Ovary (tissue), 9 donors: ENCODE results near the gene LHX3. TPM values are rescaled to one million over a fixed set of nuclear protein-coding genes. Genes with fewer than 3 reads are reported as not detected.

Experiments used
- DNase-seq, 5 donors: peaks; one replicate each; pipeline ENCODE4 v3.0.0-alpha.2; 2019 to 2020
- H3K27ac ChIP-seq, 2 donors: fragments of 200-600 bp; one replicate each; pipeline versions ENCODE4 v1.5.1 to v1.8.0; 2019 to 2022
- H3K27me3 ChIP-seq: fragments of 200-600 bp; one replicate; pipeline ENCODE4 v1.8.0; 2022
- H3K36me3 ChIP-seq: fragments of 200-600 bp; sonication (generic); one replicate; pipeline ENCODE4 v1.5.1; 2019
- H3K4me1 ChIP-seq: one replicate; pipeline ENCODE4 v1.8.1; 2013; ENCODE audit warnings: mild to moderate bottlenecking, moderate library complexity; ENCODE audit not compliant: insufficient read depth
- H3K4me3 ChIP-seq: fragments of 200-600 bp; sonication (generic); one replicate; pipeline ENCODE4 v1.5.1; 2017
- H3K9me3 ChIP-seq, 2 donors: fragments of 200-600 bp in 1 of 2; sonication (generic) in 1 of 2; one replicate each; pipeline versions ENCODE4 v1.5.1 to v1.8.1; 2013 to 2019; ENCODE audit warnings: mild to moderate bottlenecking in 1 of 2, moderate library complexity in 1 of 2
- EP300 ChIP-seq: sonication (generic); formaldehyde crosslinking; IDR thresholded peaks from one replicate; pipeline ENCODE4 v1.6.1; 2017; ENCODE audit warnings: antibody characterized with exemption
- POLR2A ChIP-seq: fragments of 450-650 bp; IDR thresholded peaks from one replicate; pipeline ENCODE4 v1.6.1; 2017; ENCODE audit warnings: antibody characterized with exemption, mild to moderate bottlenecking, moderate library complexity
- WGBS, 3 donors: extraction: QIAGEN DNeasy Blood & Tissue Kit in 1 of 3; methylation state at CpG; one replicate each; pipeline versions ENCODE4 v1.1.5 to v1.1.7; 2013 to 2017; 5-methylcytosine and 5-hydroxymethylcytosine counted together
- intact Hi-C, 4 donors: fragments of 100-400 bp; cut with DNase I; formaldehyde crosslinking; loops; one replicate each; pipeline versions ENCODE4 v1.11.0 to v1.15.1; 2022 to 2023
- polyA plus RNA-seq, 2 donors: library from polyadenylated mRNA; stranded (reverse); fragments of 200-250 nt in 1 of 2; fragments of 350-450 nt in 1 of 2; fragmentation: Illumina TruSeq in 1 of 2; extraction: RNeasy Lipid Tissue Mini Kit (QIAGEN cat#74804) in 1 of 2; gene quantifications; one replicate each; pipeline ENCODE4 v1.2.3, GENCODE V29; 2013 to 2014
- total RNA-seq, 7 donors: library from RNA; depleted of rRNA in 2 of 7; stranded (reverse); fragments of >200 nt in 2 of 7; fragmentation: NEBNext Ultra II Directional in 3 of 7; extraction: Animal tissue kit (Norgen Biotek cat#: 25700) in 3 of 7; gene quantifications; one replicate each; pipeline versions ENCODE4 v1.1.0 to v1.2.4, GENCODE V29; 2016 to 2023
- TF ChIP-seq, protein P1 (sequence below), 3 donors: fragments of 450-650 bp in 2 of 3; fragments of 200-600 bp in 1 of 3; IDR thresholded peaks; one replicate each; pipeline versions ENCODE4 v1.5.1 to v1.8.0; 2016 to 2022; ENCODE audit warnings: antibody characterized with exemption in 3 of 3, mild to moderate bottlenecking in 1 of 3
- donor health status: DM: no; HTN: no; CAD: no; lungs with moderate emphysema.
- donor health status: DM: no; HTN: no; CAD: no.
- donor health status: Bipolar disorder and iron deficiency.
- donor health status: DM: yes; HTN: yes; CAD: no.
- donor health status: DM: no; HTN: no; CAD: no.
- donor health status: DM: yes; HTN: yes; CAD: no.

Gene LHX3
- total and polyA plus RNA-seq, 9 donors, result not detected

DNA sequence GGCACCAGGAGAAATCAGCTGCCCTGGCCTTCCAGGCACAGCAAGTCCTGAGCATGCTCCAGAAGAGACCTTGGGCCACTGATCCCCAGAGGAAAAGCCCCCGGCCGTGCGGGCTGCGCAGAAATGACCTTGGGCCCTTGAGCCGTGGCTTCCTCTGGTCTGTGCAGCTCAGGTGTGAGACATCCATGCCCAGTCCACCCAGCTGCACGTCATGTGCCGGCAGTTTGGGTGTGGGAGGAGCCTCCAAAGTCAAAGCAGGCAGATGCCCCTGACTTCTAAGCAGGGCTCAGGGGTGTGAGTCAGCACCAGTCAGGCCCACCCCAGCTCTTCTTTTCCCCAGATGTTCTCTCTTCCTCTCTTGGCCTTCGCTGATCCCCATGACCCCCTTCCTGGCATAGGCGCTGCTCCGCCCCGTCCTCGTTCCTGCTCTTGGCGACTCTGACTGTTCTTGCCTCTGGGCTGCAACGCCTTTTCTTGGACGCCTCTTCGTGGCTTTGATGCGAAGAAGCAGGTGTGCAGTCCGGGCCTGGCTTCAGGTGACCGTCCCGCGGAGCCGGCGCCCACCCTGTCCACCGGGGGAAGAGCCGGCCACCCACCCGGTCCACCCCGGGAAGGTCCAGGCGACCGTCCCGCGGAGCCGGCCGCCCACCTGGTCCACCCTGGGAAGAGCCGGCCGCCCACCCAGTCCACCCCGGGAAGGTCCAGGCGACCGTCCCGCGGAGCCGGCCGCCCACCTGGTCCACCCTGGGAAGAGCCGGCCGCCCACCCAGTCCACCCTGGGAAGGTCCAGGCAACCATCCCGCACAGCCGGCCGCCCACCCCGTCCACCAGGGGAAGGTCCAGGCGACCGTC lies 46.6 kb upstream of the LHX3 start:
- peaks cover 21% of the 10 kb centered on the region for H3K4me1 ChIP-seq
- intact Hi-C loops, result no loop called here
- WGBS, 3 donors, result 79 to 83% (median 83%) methylated on average over 32 to 45 of the region's 50 CpGs
- no peaks in the 10 kb centered on the region for H3K27me3 ChIP-seq
- H3K36me3 ChIP-seq, result no peaks in the 10 kb centered on the region
- no peak overlapping the region for H3K27ac ChIP-seq
- H3K4me3 ChIP-seq, result no peak overlapping the region
- no peak for DNase-seq
- TF ChIP-seq EP300, result no peak
- TF ChIP-seq, protein P1, sequence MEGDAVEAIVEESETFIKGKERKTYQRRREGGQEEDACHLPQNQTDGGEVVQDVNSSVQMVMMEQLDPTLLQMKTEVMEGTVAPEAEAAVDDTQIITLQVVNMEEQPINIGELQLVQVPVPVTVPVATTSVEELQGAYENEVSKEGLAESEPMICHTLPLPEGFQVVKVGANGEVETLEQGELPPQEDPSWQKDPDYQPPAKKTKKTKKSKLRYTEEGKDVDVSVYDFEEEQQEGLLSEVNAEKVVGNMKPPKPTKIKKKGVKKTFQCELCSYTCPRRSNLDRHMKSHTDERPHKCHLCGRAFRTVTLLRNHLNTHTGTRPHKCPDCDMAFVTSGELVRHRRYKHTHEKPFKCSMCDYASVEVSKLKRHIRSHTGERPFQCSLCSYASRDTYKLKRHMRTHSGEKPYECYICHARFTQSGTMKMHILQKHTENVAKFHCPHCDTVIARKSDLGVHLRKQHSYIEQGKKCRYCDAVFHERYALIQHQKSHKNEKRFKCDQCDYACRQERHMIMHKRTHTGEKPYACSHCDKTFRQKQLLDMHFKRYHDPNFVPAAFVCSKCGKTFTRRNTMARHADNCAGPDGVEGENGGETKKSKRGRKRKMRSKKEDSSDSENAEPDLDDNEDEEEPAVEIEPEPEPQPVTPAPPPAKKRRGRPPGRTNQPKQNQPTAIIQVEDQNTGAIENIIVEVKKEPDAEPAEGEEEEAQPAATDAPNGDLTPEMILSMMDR (IDR thresholded peaks at IDR 0.05), result no peak
- TF ChIP-seq POLR2A, result no peak
- H3K9me3 ChIP-seq, result no peaks in the 10 kb centered on the region

DNA sequence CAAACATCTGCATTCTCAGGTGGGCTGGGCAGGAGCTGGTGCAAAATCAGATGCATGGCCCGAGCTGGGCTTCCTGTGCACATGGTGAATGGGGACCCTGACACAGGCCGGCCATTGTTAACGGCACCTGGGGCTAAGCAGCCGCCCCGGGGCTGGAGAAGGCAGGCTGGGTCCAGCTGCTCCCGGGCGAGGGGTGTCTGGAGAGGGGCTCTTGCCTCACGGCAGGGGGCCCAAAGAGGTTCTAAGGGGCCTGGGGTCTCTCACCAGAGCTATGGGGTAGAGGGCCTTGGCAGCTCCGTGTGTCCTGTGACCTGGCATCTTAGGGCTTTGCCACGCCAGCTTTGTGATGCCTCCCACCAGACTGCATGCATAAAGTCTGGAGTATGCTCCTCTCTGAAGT lies 45.7 kb upstream of the LHX3 start:
- Histone ChIP-seq H3K27ac (no peak overlapping the region), H3K27me3 (no peaks in the 10 kb centered on the region), H3K36me3 (no peaks in the 10 kb centered on the region), H3K9me3 (no peaks in the 10 kb centered on the region), H3K4me3 (no peak overlapping the region), H3K4me1 (peaks cover 14% of the 10 kb centered on the region)
- 60 to 70% (median 65%) methylated on average over 10 of the region's 10 CpGs for WGBS, 3 donors
- intact Hi-C loops, result no loop called here
- TF ChIP-seq, protein P1 (IDR thresholded peaks at IDR 0.05), result no peak
- TF ChIP-seq EP300, result no peak
- TF ChIP-seq POLR2A, result no peak
- no peak for DNase-seq

DNA sequence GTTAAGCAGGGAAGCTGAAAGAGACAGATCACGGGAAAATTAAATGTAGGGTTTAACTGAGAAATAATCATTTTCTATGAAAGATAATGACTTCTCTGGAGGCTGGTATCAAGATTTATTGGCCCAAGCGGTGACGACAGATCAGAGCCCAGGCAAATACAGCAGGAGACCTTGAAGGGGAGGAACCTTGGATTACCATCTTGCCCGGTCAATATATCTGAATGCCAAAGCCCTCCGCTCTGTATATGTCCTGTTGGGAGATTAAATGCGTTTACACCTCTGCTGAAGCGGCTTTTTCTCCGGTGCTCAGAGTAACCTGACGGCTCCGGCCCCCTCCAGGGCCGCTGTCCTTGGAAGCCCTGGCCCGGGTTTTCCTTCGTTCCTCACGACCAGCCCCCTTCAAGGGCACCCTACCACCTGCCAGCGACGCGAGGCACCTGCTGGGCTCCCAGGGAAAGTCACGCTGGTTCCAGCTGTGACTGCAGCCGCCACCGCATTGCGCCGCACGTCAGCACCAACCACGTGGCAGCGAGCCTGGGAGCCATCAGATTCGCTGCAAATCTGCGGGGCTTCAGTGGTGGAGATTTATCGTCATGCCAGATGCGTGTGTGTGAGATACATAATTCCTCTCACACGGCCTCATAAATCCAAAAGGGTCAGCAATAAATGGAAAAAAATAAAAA lies 45.1 kb upstream of the LHX3 start:
- WGBS, 3 donors, result 19 to 33% (median 26%) methylated on average over 30 of the region's 30 CpGs
- H3K9me3 ChIP-seq, result no peaks in the 10 kb centered on the region
- H3K36me3 ChIP-seq, result no peaks in the 10 kb centered on the region
- no peak overlapping the region for H3K4me3 ChIP-seq
- intact Hi-C loops, result loop anchor here in 1 of 4 donors (10.0 kb wide), 1 partner anchor 285 kb away; the partner anchor contains the start of gene UBAC1
- no peaks in the 10 kb centered on the region for H3K27me3 ChIP-seq
- no peak for DNase-seq
- no peak overlapping the region for H3K27ac ChIP-seq
- H3K4me1 ChIP-seq, result peaks cover 9% of the 10 kb centered on the region
- TF ChIP-seq EP300, result no peak
- no peak for TF ChIP-seq POLR2A

DNA sequence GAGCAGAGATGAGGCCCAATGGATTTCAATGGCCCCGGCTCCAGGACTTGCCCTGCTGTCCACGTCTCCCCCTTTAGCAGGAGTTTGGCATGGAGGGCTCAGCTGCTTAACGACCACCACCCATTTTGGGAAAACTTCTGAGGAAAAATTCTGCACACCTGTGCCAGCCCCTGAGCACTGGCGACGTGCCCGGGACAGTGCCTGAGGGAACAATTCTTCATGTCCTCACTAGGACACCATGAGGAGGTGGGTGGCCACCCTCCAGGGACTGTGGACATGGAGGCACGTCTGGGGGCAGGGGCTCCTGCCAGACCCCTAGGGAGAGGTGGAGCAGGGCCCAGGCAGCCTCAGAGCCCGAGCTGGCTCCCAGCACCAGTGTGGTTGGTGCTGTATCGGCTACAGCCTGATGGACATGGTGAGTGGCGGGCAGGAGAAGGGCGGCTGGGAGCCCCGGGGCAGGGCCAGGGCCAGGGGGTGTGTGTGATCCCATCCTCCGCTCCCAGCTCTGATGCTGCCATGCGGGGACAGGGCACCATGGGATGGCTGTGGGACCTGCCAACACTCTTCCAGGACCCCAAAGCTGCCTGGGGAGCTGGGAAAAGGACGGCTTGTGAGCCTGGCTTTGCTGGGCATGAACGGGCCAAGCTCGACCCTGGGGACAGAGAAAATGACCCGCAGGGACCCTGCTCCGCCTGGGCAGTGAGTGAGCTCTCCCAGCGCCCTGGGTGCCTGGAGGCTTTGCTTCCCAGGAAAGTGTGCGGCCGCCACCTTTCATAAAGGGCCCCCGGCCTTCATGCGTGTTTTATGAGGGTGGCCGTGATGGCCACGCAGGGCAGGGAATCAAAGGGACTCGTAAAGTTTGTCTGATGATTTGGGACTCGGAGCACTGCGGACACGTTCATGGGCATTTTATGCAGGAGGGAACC lies 44.3 kb upstream of the LHX3 start:
- no peak overlapping the region for H3K27ac ChIP-seq
- TF ChIP-seq, protein P1 (IDR thresholded peaks at IDR 0.05), result no peak
- no peak for TF ChIP-seq EP300
- no peak for TF ChIP-seq POLR2A
- intact Hi-C loops, result loop anchor here in 1 of 4 donors (10.0 kb wide), 1 partner anchor 284 kb away; the partner anchor contains the start of gene UBAC1
- no peaks in the 10 kb centered on the region for H3K27me3 ChIP-seq
- DNase-seq, result no peak
- WGBS, 3 donors, result 69 to 75% (median 72%) methylated on average over 30 of the region's 30 CpGs
- H3K9me3 ChIP-seq, result no peaks in the 10 kb centered on the region
- H3K4me1 ChIP-seq, result peaks cover 8% of the 10 kb centered on the region
- H3K4me3 ChIP-seq, result no peak overlapping the region
- no peaks in the 10 kb centered on the region for H3K36me3 ChIP-seq
